CD4-positive, alpha-beta memory T cell (primary cell): ENCODE results near the gene SHISAL1. TPM values are rescaled to one million over a fixed set of nuclear protein-coding genes. Genes with fewer than 3 reads are reported as not detected.

ENCODE experiments used
- CTCF ChIA-PET: fragments of 350-600 bp; sonication (Branson Sonifier 250); formaldehyde crosslinking; loops from one replicate; lab custom pipeline; 2021; ENCODE audit warnings: inconsistent platforms; ENCODE audit not compliant: partially characterized antibody; lab: Charles Lee
- POLR2A ChIA-PET: fragments of 350-600 bp; sonication (Branson Sonifier 250); formaldehyde crosslinking; loops from one replicate; lab custom pipeline; 2021; ENCODE audit not compliant: partially characterized antibody; lab: Charles Lee
- DNase-seq, 5 donors: peaks; one replicate each; pipeline versions ENCODE4 v3.0.0 to v3.0.0-alpha.2; 2020 to 2022; ENCODE audit warnings: mixed read lengths in 1 of 5
- H3K27ac ChIP-seq: one replicate; pipeline ENCODE4 v1.7.0; 2013; ENCODE audit warnings: low read depth, low read length
- H3K27me3 ChIP-seq: 2 replicates; pipeline ENCODE4 v1.7.0; 2013; ENCODE audit warnings: mild to moderate bottlenecking, low read length, moderate library complexity; ENCODE audit not compliant: insufficient read depth
- H3K36me3 ChIP-seq: 2 replicates; pipeline ENCODE4 v1.7.0; 2013; ENCODE audit warnings: mild to moderate bottlenecking, low read length, moderate library complexity; ENCODE audit not compliant: insufficient read depth
- H3K4me1 ChIP-seq: 2 replicates; pipeline ENCODE4 v1.7.0; 2013; ENCODE audit warnings: mild to moderate bottlenecking, low read length, moderate library complexity; ENCODE audit not compliant: insufficient read depth
- H3K4me3 ChIP-seq, 2 donors: one replicate each; pipeline ENCODE4 v1.7.0; 2013; ENCODE audit warnings: low read length in 2 of 2, mild to moderate bottlenecking in 1 of 2
- H3K9me3 ChIP-seq, 2 donors: one replicate each; pipeline ENCODE4 v1.7.0; 2013; ENCODE audit warnings: low read length in 2 of 2, control low read depth in 1 of 2; ENCODE audit not compliant: control insufficient read depth in 1 of 2
- H3K27ac Mint-ChIP-seq, 7 donors: one replicate each; pipeline ENCODE4 v1.8.0; 2020 to 2021; ENCODE audit warnings: mixed read lengths in 7 of 7, mild to moderate bottlenecking in 6 of 7, inconsistent platforms in 3 of 7, moderate library complexity in 3 of 7
- H3K27me3 Mint-ChIP-seq, 2 donors: one replicate each; pipeline ENCODE4 v1.8.0; 2020 to 2021; ENCODE audit warnings: mixed read lengths in 2 of 2
- H3K36me3 Mint-ChIP-seq, 2 donors: one replicate each; pipeline ENCODE4 v1.8.0; 2020 to 2021; ENCODE audit warnings: mixed read lengths in 2 of 2, inconsistent platforms in 1 of 2, mild to moderate bottlenecking in 1 of 2
- H3K4me1 Mint-ChIP-seq, 4 donors: one replicate each; pipeline ENCODE4 v1.8.0; 2020 to 2021; ENCODE audit warnings: mixed read lengths in 4 of 4, mild to moderate bottlenecking in 1 of 4
- H3K4me3 Mint-ChIP-seq, 8 donors: one replicate each; pipeline ENCODE4 v1.8.0; 2020 to 2021; ENCODE audit warnings: mixed read lengths in 8 of 8, mild to moderate bottlenecking in 7 of 8, moderate library complexity in 6 of 8, inconsistent platforms in 3 of 8
- H3K9me3 Mint-ChIP-seq, 8 donors: one replicate each; pipeline ENCODE4 v1.8.0; 2020 to 2021; ENCODE audit warnings: mixed read lengths in 8 of 8, mild to moderate bottlenecking in 5 of 8, inconsistent platforms in 3 of 8, moderate library complexity in 1 of 8
- intact Hi-C: fragments of 100-400 bp; cut with micrococcal nuclease; formaldehyde crosslinking; loops from one replicate; pipeline ENCODE4 v1.15.1; 2023
- polyA plus RNA-seq, 2 donors: library from polyadenylated mRNA; unstranded; fragments of 300-500 nt; fragmentation: Illumina TruSeq; gene quantifications; one replicate each; pipeline ENCODE4 v1.2.3, GENCODE V29; 2021
- total RNA-seq, 2 experiments: library from RNA; stranded (reverse); gene quantifications; one replicate each; pipeline ENCODE4 v1.2.3, GENCODE V29; 2021

Gene SHISAL1
- total and polyA plus RNA-seq, 4 experiments from 2014 or later, result not detected

GRCh38 chr22:44270556-44270880 is 42.2 kb downstream of the SHISAL1 start:
- H3K4me3 Mint-ChIP-seq, result no peak overlapping the region
- H3K27ac ChIP-seq, result no peak overlapping the region
- H3K4me3 ChIP-seq, result no peak overlapping the region
- H3K4me1 Mint-ChIP-seq, result no peaks in the 10 kb centered on the region
- intact Hi-C loops, result no loop called here
- H3K36me3 Mint-ChIP-seq, result no peaks in the 10 kb centered on the region
- H3K27me3 Mint-ChIP-seq, result peaks cover 1 to 4% of the 10 kb centered on the region in 2 donors
- CTCF ChIA-PET, result no interaction called here
- no peaks in the 10 kb centered on the region for H3K36me3 ChIP-seq
- H3K4me1 ChIP-seq, result no peaks in the 10 kb centered on the region
- H3K9me3 Mint-ChIP-seq, result no peaks in the 10 kb centered on the region
- no peak for DNase-seq
- H3K9me3 ChIP-seq, result no peaks in the 10 kb centered on the region
- no peak overlapping the region for H3K27ac Mint-ChIP-seq
- POLR2A ChIA-PET, result no interaction called here
- no peaks in the 10 kb centered on the region for H3K27me3 ChIP-seq

GRCh38 chr22:44269757-44270555 is 42.8 kb downstream of the SHISAL1 start:
- Histone ChIP-seq H3K4me3 (no peak overlapping the region), H3K9me3 (no peaks in the 10 kb centered on the region), H3K27me3 (no peaks in the 10 kb centered on the region), H3K27ac (no peak overlapping the region), H3K36me3 (no peaks in the 10 kb centered on the region), H3K4me1 (no peaks in the 10 kb centered on the region)
- DNase-seq, result no peak
- Mint-ChIP-seq H3K4me3 (no peak overlapping the region), H3K36me3 (no peaks in the 10 kb centered on the region), H3K27ac (no peak overlapping the region), H3K4me1 (no peaks in the 10 kb centered on the region), H3K27me3 (peaks cover 1 to 4% of the 10 kb centered on the region in 2 donors), H3K9me3 (no peaks in the 10 kb centered on the region)
- ChIA-PET CTCF (no interaction called here), POLR2A (no interaction called here)
- intact Hi-C loops, result no loop called here

GRCh38 chr22:44269117-44269498 is 43.6 kb downstream of the SHISAL1 start:
- POLR2A ChIA-PET, result no interaction called here
- CTCF ChIA-PET, result no interaction called here
- no peaks in the 10 kb centered on the region for H3K27me3 ChIP-seq
- no peaks in the 10 kb centered on the region for H3K36me3 ChIP-seq
- H3K4me3 ChIP-seq, result no peak overlapping the region
- Mint-ChIP-seq H3K27ac (no peak overlapping the region), H3K27me3 (peaks cover 1 to 4% of the 10 kb centered on the region in 2 donors), H3K36me3 (no peaks in the 10 kb centered on the region), H3K4me3 (no peak overlapping the region), H3K9me3 (peaks cover 0 to 1% (median 0%) of the 10 kb centered on the region in 8 donors), H3K4me1 (no peaks in the 10 kb centered on the region)
- H3K4me1 ChIP-seq, result no peaks in the 10 kb centered on the region
- intact Hi-C loops, result no loop called here
- no peak overlapping the region for H3K27ac ChIP-seq
- no peaks in the 10 kb centered on the region for H3K9me3 ChIP-seq
- DNase-seq, result no peak

DNA sequence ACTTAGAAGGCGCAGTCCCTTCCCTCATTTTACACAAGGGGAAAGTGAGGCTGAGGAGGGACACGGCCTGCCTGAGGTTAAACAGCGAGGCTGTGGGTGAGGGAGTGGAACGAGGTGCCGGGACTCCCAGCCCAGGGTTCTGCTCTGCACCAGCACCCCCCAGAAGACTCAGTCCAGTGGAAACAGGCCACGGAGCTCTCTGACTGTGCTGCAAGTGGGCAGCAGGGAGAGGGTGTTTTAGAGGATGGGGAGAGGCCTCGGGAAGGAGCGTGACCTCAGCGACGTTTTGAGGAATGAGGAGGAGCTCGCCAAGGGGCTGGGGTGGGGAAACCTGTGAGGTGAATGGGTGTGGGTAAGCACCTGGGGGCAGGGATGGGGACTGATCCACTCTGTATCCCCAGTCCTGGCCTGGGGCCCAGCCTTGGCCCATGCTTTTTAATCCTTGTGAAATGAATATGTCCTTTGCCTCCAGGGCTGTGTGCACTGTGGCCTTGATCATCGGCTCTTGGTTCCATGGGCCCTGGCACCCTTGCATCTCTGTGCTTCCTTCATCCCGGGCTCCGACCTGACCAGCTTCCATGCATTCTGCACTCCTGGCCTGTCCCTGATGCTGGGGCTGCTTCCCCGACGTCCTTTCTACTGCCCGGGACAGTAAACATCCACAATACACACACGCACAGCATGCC is 44.2 kb downstream of the SHISAL1 start:
- Mint-ChIP-seq H3K27ac (no peak overlapping the region), H3K27me3 (peaks cover 1 to 2% of the 10 kb centered on the region in 2 donors), H3K4me3 (no peak overlapping the region), H3K9me3 (peaks cover 0 to 1% (median 0%) of the 10 kb centered on the region in 8 donors), H3K36me3 (no peaks in the 10 kb centered on the region), H3K4me1 (no peaks in the 10 kb centered on the region)
- Histone ChIP-seq H3K4me1 (no peaks in the 10 kb centered on the region), H3K27ac (no peak overlapping the region), H3K27me3 (no peaks in the 10 kb centered on the region), H3K36me3 (no peaks in the 10 kb centered on the region), H3K9me3 (no peaks in the 10 kb centered on the region), H3K4me3 (no peak overlapping the region)
- intact Hi-C loops, result no loop called here
- ChIA-PET POLR2A (no interaction called here), CTCF (no interaction called here)
- no peak for DNase-seq

DNA sequence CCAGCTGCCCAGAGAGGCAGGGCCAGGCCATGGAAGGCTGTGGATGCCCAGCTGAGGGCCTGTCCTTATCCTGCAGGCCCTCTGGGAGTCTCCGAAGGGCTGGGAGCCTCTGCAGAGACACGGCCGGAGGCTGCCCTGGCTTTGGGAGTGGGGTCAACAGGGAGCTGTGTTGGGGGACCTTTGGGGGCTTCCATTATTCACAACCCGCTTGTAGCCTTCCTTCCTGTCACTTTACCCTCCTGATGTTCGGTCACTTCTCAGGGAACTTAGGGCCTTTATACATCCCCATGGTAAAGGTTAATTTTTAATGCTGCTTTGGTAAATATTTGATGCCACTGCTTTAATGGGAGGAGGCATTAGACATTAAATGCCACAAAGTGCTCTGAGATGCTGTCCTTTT is 44.9 kb downstream of the SHISAL1 start:
- Histone ChIP-seq H3K27me3 (no peaks in the 10 kb centered on the region), H3K27ac (no peak overlapping the region), H3K4me1 (no peaks in the 10 kb centered on the region), H3K36me3 (no peaks in the 10 kb centered on the region), H3K9me3 (no peaks in the 10 kb centered on the region), H3K4me3 (no peak overlapping the region)
- ChIA-PET POLR2A (no interaction called here), CTCF (no interaction called here)
- peaks cover 0 to 1% (median 0%) of the 10 kb centered on the region in 8 donors for H3K9me3 Mint-ChIP-seq
- H3K36me3 Mint-ChIP-seq, result no peaks in the 10 kb centered on the region
- no peaks in the 10 kb centered on the region for H3K27me3 Mint-ChIP-seq
- no peak overlapping the region for H3K27ac Mint-ChIP-seq
- no peaks in the 10 kb centered on the region for H3K4me1 Mint-ChIP-seq
- intact Hi-C loops, result no loop called here
- no peak overlapping the region for H3K4me3 Mint-ChIP-seq
- DNase-seq, result no peak

- no peak for DNase-seq
- no peaks in the 10 kb centered on the region for H3K36me3 ChIP-seq
- Mint-ChIP-seq H3K4me1 (no peaks in the 10 kb centered on the region), H3K27me3 (no peaks in the 10 kb centered on the region), H3K4me3 (no peak overlapping the region), H3K27ac (no peak overlapping the region), H3K9me3 (peaks cover 0 to 1% (median 0%) of the 10 kb centered on the region in 8 donors), H3K36me3 (no peaks in the 10 kb centered on the region)
- H3K27me3 ChIP-seq, result no peaks in the 10 kb centered on the region
- ChIA-PET POLR2A (no interaction called here), CTCF (no interaction called here)
- no peak overlapping the region for H3K27ac ChIP-seq
- H3K4me1 ChIP-seq, result no peaks in the 10 kb centered on the region
- H3K9me3 ChIP-seq, result no peaks in the 10 kb centered on the region
- intact Hi-C loops, result no loop called here
- H3K4me3 ChIP-seq, result no peak overlapping the region
These were observed 45.7 kb downstream of the SHISAL1 start for GRCh38 chr22:44266796-44267760.

- no peak overlapping the region for H3K4me3 ChIP-seq
- no peak overlapping the region for H3K27ac Mint-ChIP-seq
- no peaks in the 10 kb centered on the region for H3K36me3 ChIP-seq
- H3K4me3 Mint-ChIP-seq, result no peak overlapping the region
- H3K36me3 Mint-ChIP-seq, result no peaks in the 10 kb centered on the region
- H3K27me3 Mint-ChIP-seq, result peaks cover 0 to 1% of the 10 kb centered on the region in 2 donors
- H3K4me1 ChIP-seq, result no peaks in the 10 kb centered on the region
- ChIA-PET CTCF (interaction anchor here (0.6 kb wide), 1 partner anchor 304 kb away, joined by 3 read pairs; no protein-coding TSS in a partner anchor), POLR2A (no interaction called here)
- no peaks in the 10 kb centered on the region for H3K9me3 ChIP-seq
- peaks cover 0 to 4% (median 0%) of the 10 kb centered on the region in 4 donors for H3K4me1 Mint-ChIP-seq
- intact Hi-C loops, result no loop called here
- H3K27ac ChIP-seq, result no peak overlapping the region
- peaks cover 0 to 1% (median 0%) of the 10 kb centered on the region in 8 donors for H3K9me3 Mint-ChIP-seq
- no peak for DNase-seq
- H3K27me3 ChIP-seq, result no peaks in the 10 kb centered on the region
These were observed 49.2 kb downstream of the SHISAL1 start for GRCh38 chr22:44263547-44263946.
